SK-N-SH (cell line): ENCODE measurements around the gene GPM6B.

Experiments used
- CTCF ChIP-seq: fragments of 200-600 bp; sonication (generic); IDR thresholded peaks from 2 replicates; pipeline ENCODE4 v1.6.1; 2017; ENCODE audit warnings: antibody characterized with exemption, mild to moderate bottlenecking, moderate library complexity
- EZH2phosphoT487 ChIP-seq: fragments of 200-600 bp; sonication (generic); IDR thresholded peaks from 2 replicates; pipeline ENCODE4 v1.6.1; 2017; ENCODE audit warnings: low read depth, mixed run types, mild to moderate bottlenecking, antibody characterized with exemption, moderate library complexity, borderline replicate concordance
- GATA2 ChIP-seq: sonication (generic); formaldehyde crosslinking; IDR thresholded peaks from 2 replicates; pipeline ENCODE4 v1.5.0; 2020; ENCODE audit warnings: mild to moderate bottlenecking, missing genetic modification reagents
- MEF2A ChIP-seq: IDR thresholded peaks from 2 replicates; pipeline ENCODE4 v1.4.0; 2012; ENCODE audit warnings: low read depth, borderline replicate concordance
- POLR2AphosphoS5 ChIP-seq: IDR thresholded peaks from 2 replicates; pipeline ENCODE4 v1.6.1; 2012; ENCODE audit warnings: low read depth, low read length
- RXRA ChIP-seq: IDR thresholded peaks from 2 replicates; pipeline ENCODE4 v1.4.0; 2012; ENCODE audit warnings: low read depth, mild to moderate bottlenecking, borderline replicate concordance
- TAF1 ChIP-seq: IDR thresholded peaks from 2 replicates; pipeline ENCODE4 v1.6.1; 2012; ENCODE audit warnings: low read depth, mild to moderate bottlenecking, low read length, moderate library complexity, borderline replicate concordance

GRCh38 chrX:13760426-13760825, 56.5 kb downstream of the GPM6B start:
- TF ChIP-seq CTCF, result no peak
- no peak for TF ChIP-seq POLR2AphosphoS5
- no peak for TF ChIP-seq EZH2phosphoT487
- no peak for TF ChIP-seq RXRA
- TF ChIP-seq GATA2 (CRISPR knock-in tag), result no peak
- no peak for TF ChIP-seq TAF1
- no peak for TF ChIP-seq MEF2A
